ENCODE results near the gene CACFD1. TPM values are rescaled to one million over a fixed set of nuclear protein-coding genes. Genes with fewer than 3 reads are reported as not detected.

Gene CACFD1
- total RNA-seq, 1 donor from 2014 or later: 13.1 TPM

GRCh38 chr9:133518200-133518599 lies 58.4 kb downstream of the CACFD1 start:
- peaks cover 11% of the 10 kb centered on the region for H3K27me3 ChIP-seq (ENCODE audit: insufficient read depth, low read length)
- no peak overlapping the region for H3K4me3 Mint-ChIP-seq (ENCODE audit: unreplicated experiment)
- H3K4me1 ChIP-seq (ENCODE audit: insufficient read depth, low read length): no peaks in the 10 kb centered on the region

DNA sequence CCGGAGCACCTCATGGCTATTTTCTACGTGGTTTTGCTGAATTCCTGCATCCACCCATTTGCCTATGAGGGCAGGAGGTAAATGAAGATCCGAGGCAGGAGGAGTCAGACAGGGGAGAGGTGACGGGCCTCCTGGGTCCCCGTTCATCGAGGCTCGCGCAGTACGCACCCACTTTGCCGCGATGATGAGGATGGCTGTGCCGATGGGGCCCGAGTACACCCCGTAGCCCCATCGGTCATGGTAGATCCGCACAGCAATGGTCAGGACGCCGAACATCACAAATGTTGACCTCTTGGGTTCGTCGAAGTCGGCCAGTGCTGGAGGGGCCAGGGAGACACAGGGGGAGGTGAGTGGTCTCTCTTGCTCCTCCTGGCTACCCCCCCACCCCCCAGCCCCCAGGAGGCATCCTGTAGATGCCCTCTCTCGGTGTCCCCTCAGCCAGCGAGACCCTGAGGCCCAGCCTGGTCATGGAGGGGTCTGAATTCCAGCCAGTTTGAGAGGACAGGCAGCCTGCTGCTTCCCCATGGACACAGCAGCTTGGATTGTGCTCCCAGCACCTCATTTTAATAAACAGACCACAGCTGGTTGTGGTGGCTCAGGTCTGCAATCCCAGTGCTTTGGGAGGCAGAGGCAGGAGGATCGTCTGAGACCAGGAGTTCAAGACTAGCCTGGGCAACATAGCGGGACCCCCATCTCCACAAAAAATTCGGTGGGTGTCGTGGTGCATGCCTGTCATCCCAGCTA lies 59.1 kb downstream of the CACFD1 start:
- Histone ChIP-seq H4K20me1 (ENCODE audit: insufficient read depth, low read length) (no peaks in the 10 kb centered on the region), H3K4me3 (ENCODE audit: insufficient read depth, low read depth, low read length) (no peak overlapping the region), H3K79me2 (ENCODE audit: insufficient read depth, low read length) (no peaks in the 10 kb centered on the region), H3K4me1 (ENCODE audit: insufficient read depth, low read length) (no peaks in the 10 kb centered on the region), H3K36me3 (ENCODE audit: insufficient read depth, low read length) (no peaks in the 10 kb centered on the region), H3K9me3 (ENCODE audit: insufficient read depth, low read depth, low read length) (no peaks in the 10 kb centered on the region), H3K4me2 (ENCODE audit: low read length) (no peak overlapping the region), H3K27me3 (ENCODE audit: insufficient read depth, low read length) (peaks cover 11% of the 10 kb centered on the region), H3K27ac (ENCODE audit: low read depth, low read length) (no peak overlapping the region), H2AFZ (ENCODE audit: low read depth, low read length) (no peak overlapping the region), H3K9ac (ENCODE audit: low read length) (no peak overlapping the region)
- no peak overlapping the region for H3K27ac Mint-ChIP-seq (ENCODE audit: unreplicated experiment)
- TF ChIP-seq EZH2 (IDR thresholded peaks at IDR 0.05; ENCODE audit: insufficient read depth, low read length) (no peak), CTCF (IDR thresholded peaks at IDR 0.05; ENCODE audit: insufficient read depth, low read depth, low read length) (no peak)
- FAIRE-seq: no peak
- no peak for DNase-seq (ENCODE audit: low read depth)
- peaks cover 3% of the 10 kb centered on the region for H3K4me1 Mint-ChIP-seq (ENCODE audit: low read depth, unreplicated experiment)
- H3K27me3 Mint-ChIP-seq (ENCODE audit: low read depth, unreplicated experiment): peaks cover 51% of the 10 kb centered on the region
- no peaks in the 10 kb centered on the region for H3K9me3 Mint-ChIP-seq (ENCODE audit: unreplicated experiment)
- no peak overlapping the region for H3K4me3 Mint-ChIP-seq (ENCODE audit: unreplicated experiment)
- H3K36me3 Mint-ChIP-seq (ENCODE audit: low read depth, unreplicated experiment): no peaks in the 10 kb centered on the region

More at GRCh38 chr9:133518200-133518599, 58.4 kb downstream of the CACFD1 start:
- H3K36me3 ChIP-seq (ENCODE audit: insufficient read depth, low read length): no peaks in the 10 kb centered on the region
- H4K20me1 ChIP-seq (ENCODE audit: insufficient read depth, low read length): no peaks in the 10 kb centered on the region
- Mint-ChIP-seq H3K36me3 (ENCODE audit: low read depth, unreplicated experiment) (no peaks in the 10 kb centered on the region), H3K4me1 (ENCODE audit: low read depth, unreplicated experiment) (peaks cover 2% of the 10 kb centered on the region), H3K9me3 (ENCODE audit: unreplicated experiment) (no peaks in the 10 kb centered on the region), H3K27ac (ENCODE audit: unreplicated experiment) (no peak overlapping the region), H3K27me3 (ENCODE audit: low read depth, unreplicated experiment) (peaks cover 45% of the 10 kb centered on the region)
- no peak overlapping the region for H3K4me3 ChIP-seq (ENCODE audit: insufficient read depth, low read depth, low read length)
- H3K9me3 ChIP-seq (ENCODE audit: insufficient read depth, low read depth, low read length): no peaks in the 10 kb centered on the region
- no peak overlapping the region for H3K4me2 ChIP-seq (ENCODE audit: low read length)
- H3K27ac ChIP-seq (ENCODE audit: low read depth, low read length): no peak overlapping the region
- no peak for TF ChIP-seq CTCF (IDR thresholded peaks at IDR 0.05; ENCODE audit: insufficient read depth, low read depth, low read length)
- no peak for TF ChIP-seq EZH2 (IDR thresholded peaks at IDR 0.05; ENCODE audit: insufficient read depth, low read length)
- no peak for FAIRE-seq
- DNase-seq (ENCODE audit: low read depth): no peak
- no peak overlapping the region for H3K9ac ChIP-seq (ENCODE audit: low read length)
- no peaks in the 10 kb centered on the region for H3K79me2 ChIP-seq (ENCODE audit: insufficient read depth, low read length)
- H2AFZ ChIP-seq (ENCODE audit: low read depth, low read length): no peak overlapping the region

DNA sequence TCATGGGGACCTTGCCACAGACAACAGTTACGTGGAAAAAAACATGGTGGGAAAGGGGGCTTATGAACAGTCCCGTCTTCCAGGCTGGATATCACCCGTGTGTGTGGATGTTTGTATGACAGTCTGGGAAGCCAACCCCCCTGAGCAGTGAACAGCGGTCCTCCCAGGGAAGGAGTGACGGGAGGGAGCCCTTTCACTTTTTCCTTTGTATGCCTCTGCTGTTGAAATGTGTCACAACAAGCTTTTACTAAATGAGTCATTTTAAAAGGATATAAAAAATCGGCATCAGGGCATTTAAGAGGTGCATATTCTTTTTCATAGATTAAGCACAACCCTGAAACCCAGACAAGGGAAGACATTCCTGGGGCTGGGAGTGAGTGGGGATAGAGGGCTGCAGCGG lies 59.9 kb downstream of the CACFD1 start:
- H3K9me3 ChIP-seq (ENCODE audit: insufficient read depth, low read depth, low read length): no peaks in the 10 kb centered on the region
- DNase-seq (ENCODE audit: low read depth): no peak
- H3K79me2 ChIP-seq (ENCODE audit: insufficient read depth, low read length): no peaks in the 10 kb centered on the region
- no peak overlapping the region for H3K27ac Mint-ChIP-seq (ENCODE audit: unreplicated experiment)
- no peaks in the 10 kb centered on the region for H3K36me3 Mint-ChIP-seq (ENCODE audit: low read depth, unreplicated experiment)
- TF ChIP-seq EZH2 (IDR thresholded peaks at IDR 0.05; ENCODE audit: insufficient read depth, low read length) (no peak), CTCF (IDR thresholded peaks at IDR 0.05; ENCODE audit: insufficient read depth, low read depth, low read length) (no peak)
- H3K27ac ChIP-seq (ENCODE audit: low read depth, low read length): no peak overlapping the region
- no peaks in the 10 kb centered on the region for H4K20me1 ChIP-seq (ENCODE audit: insufficient read depth, low read length)
- H3K4me1 ChIP-seq (ENCODE audit: insufficient read depth, low read length): no peaks in the 10 kb centered on the region
- H2AFZ ChIP-seq (ENCODE audit: low read depth, low read length): no peak overlapping the region
- H3K4me3 Mint-ChIP-seq (ENCODE audit: unreplicated experiment): no peak overlapping the region
- H3K27me3 Mint-ChIP-seq (ENCODE audit: low read depth, unreplicated experiment): peaks cover 52% of the 10 kb centered on the region
- no peak overlapping the region for H3K4me2 ChIP-seq (ENCODE audit: low read length)
- peaks cover 11% of the 10 kb centered on the region for H3K27me3 ChIP-seq (ENCODE audit: insufficient read depth, low read length)
- H3K9me3 Mint-ChIP-seq (ENCODE audit: unreplicated experiment): no peaks in the 10 kb centered on the region
- H3K36me3 ChIP-seq (ENCODE audit: insufficient read depth, low read length): no peaks in the 10 kb centered on the region
- H3K4me1 Mint-ChIP-seq (ENCODE audit: low read depth, unreplicated experiment): peaks cover 3% of the 10 kb centered on the region
- no peak overlapping the region for H3K9ac ChIP-seq (ENCODE audit: low read length)
- no peak overlapping the region for H3K4me3 ChIP-seq (ENCODE audit: insufficient read depth, low read depth, low read length)
- FAIRE-seq: no peak
